Mucosa of descending colon (tissue), 3 donors: ENCODE measurements around the gene CPT1B. TPM values are rescaled to one million over a fixed set of nuclear protein-coding genes. Genes with fewer than 3 reads are reported as not detected.
A peak's percentile ranks its signal among the peaks of the same experiment; 100 is the strongest.

Source experiments
- ATAC-seq: fragments of 200-7000 bp; cut with Tn5 transposase; one replicate; pipeline ENCODE4 v1.9.1; 2020; ENCODE audit warnings: mild to moderate bottlenecking, moderate library complexity
- DNase-seq, 3 donors: peaks; one replicate each; pipeline ENCODE4 v3.0.0-alpha.2; 2020
- H3K36me3 ChIP-seq: fragments of 200-600 bp; one replicate; pipeline ENCODE4 v1.8.0; 2021; ENCODE audit warnings: low read depth, mild to moderate bottlenecking
- H3K4me1 ChIP-seq: fragments of 200-600 bp; one replicate; pipeline ENCODE4 v1.8.0; 2021; ENCODE audit warnings: low read depth, mild to moderate bottlenecking
- H3K4me3 ChIP-seq: fragments of 200-600 bp; one replicate; pipeline ENCODE4 v1.8.0; 2021; ENCODE audit warnings: mild to moderate bottlenecking
- H3K9me3 ChIP-seq: fragments of 200-600 bp; one replicate; pipeline ENCODE4 v1.8.0; 2021; ENCODE audit warnings: mild to moderate bottlenecking
- CTCF ChIP-seq: fragments of 200-600 bp; IDR thresholded peaks from one replicate; pipeline ENCODE4 v1.8.0; 2022; ENCODE audit warnings: antibody characterized with exemption, mild to moderate bottlenecking
- intact Hi-C, 2 donors: fragments of 100-400 bp; cut with DNase I in 1 of 2; cut with micrococcal nuclease in 1 of 2; formaldehyde crosslinking; loops; one replicate each; pipeline versions ENCODE4 v1.11.0 to v1.11.1; 2022; cut with DNase I, micrococcal nuclease
- total RNA-seq, 3 donors: library from RNA; stranded (reverse); fragmentation: NEBNext Ultra II Directional in 2 of 3; extraction: Animal tissue kit (Norgen Biotek cat#: 25700) in 2 of 3; gene quantifications; one replicate each; pipeline versions ENCODE4 v1.2.1 to v1.2.4, GENCODE V29; 2021 to 2023
- donor health status: DM: no; HTN: no; CAD: no; lungs with moderate emphysema.
- donor health status: DM: no; HTN: no; CAD: no.
- donor health status: DM: no; HTN: yes; CAD: no.

The CPT1B gene
- total RNA-seq, 3 donors from 2014 or later: 24.5 to 51.6 (median 29.9) TPM

- no peaks in the 10 kb centered on the region for H3K36me3 ChIP-seq
- ATAC-seq (peak; percentile 57), DNase-seq (peak; percentile 88 to 93 (median 92))
- no peak for TF ChIP-seq CTCF
- intact Hi-C loops: loop anchor here in 1 of 2 donors (5.0 kb wide), 1 partner anchor 92 kb away; no protein-coding TSS in a partner anchor
- peaks cover 34% of the 10 kb centered on the region for H3K4me1 ChIP-seq
- peak within 1 kb of the TSS; percentile 36 for H3K4me3 ChIP-seq
- H3K9me3 ChIP-seq: no peaks in the 10 kb centered on the region
Measured at GRCh38 chr22:50529897-50530579, 48.2 kb downstream of the CPT1B start, which contains the start of gene TYMP. TYMP (minus strand) TSS chr22:50530012; CDS start chr22:50529709, 303 bp downstream.

GRCh38 chr22:50529416-50529896 lies 48.8 kb downstream of the CPT1B start:
- Histone ChIP-seq H3K9me3 (no peaks in the 10 kb centered on the region), H3K4me1 (peaks cover 37% of the 10 kb centered on the region), H3K36me3 (no peaks in the 10 kb centered on the region), H3K4me3 (peak overlapping the region; percentile 36)
- DNase-seq: no peak
- TF ChIP-seq CTCF: no peak
- intact Hi-C loops: loop anchor here in 1 of 2 donors (5.0 kb wide), 1 partner anchor 93 kb away; no protein-coding TSS in a partner anchor
- no peak for ATAC-seq

- peaks cover 43% of the 10 kb centered on the region for H3K4me1 ChIP-seq
Measured at GRCh38 chr22:50528682-50529415, 49.4 kb downstream of the CPT1B start.

GRCh38 chr22:50527921-50528681 lies 50.1 kb downstream of the CPT1B start:
- Histone ChIP-seq H3K4me3 (no peak overlapping the region), H3K4me1 (peaks cover 48% of the 10 kb centered on the region), H3K36me3 (peaks cover 4% of the 10 kb centered on the region), H3K9me3 (no peaks in the 10 kb centered on the region)
- intact Hi-C loops: loop anchor here in 1 of 2 donors (5.0 kb wide), 1 partner anchor 94 kb away; no protein-coding TSS in a partner anchor
- no peak for TF ChIP-seq CTCF
- ATAC-seq: no peak
- peak in 2 of 3 donors; percentile 35 to 56 for DNase-seq

More at GRCh38 chr22:50528682-50529415, 49.4 kb downstream of the CPT1B start:
- H3K4me3 ChIP-seq: no peak overlapping the region
- H3K9me3 ChIP-seq: no peaks in the 10 kb centered on the region
- ATAC-seq (no peak), DNase-seq (peak in 1 of 3 donors; percentile 57)
- TF ChIP-seq CTCF: no peak
- intact Hi-C loops: loop anchor here in 1 of 2 donors (5.0 kb wide), 1 partner anchor 93 kb away; no protein-coding TSS in a partner anchor
- no peaks in the 10 kb centered on the region for H3K36me3 ChIP-seq
